ENCODE data around the gene SLC9A2.
A peak's percentile ranks its signal among the peaks of the same experiment; 100 is the strongest.

SLC9A2 gene

DNA sequence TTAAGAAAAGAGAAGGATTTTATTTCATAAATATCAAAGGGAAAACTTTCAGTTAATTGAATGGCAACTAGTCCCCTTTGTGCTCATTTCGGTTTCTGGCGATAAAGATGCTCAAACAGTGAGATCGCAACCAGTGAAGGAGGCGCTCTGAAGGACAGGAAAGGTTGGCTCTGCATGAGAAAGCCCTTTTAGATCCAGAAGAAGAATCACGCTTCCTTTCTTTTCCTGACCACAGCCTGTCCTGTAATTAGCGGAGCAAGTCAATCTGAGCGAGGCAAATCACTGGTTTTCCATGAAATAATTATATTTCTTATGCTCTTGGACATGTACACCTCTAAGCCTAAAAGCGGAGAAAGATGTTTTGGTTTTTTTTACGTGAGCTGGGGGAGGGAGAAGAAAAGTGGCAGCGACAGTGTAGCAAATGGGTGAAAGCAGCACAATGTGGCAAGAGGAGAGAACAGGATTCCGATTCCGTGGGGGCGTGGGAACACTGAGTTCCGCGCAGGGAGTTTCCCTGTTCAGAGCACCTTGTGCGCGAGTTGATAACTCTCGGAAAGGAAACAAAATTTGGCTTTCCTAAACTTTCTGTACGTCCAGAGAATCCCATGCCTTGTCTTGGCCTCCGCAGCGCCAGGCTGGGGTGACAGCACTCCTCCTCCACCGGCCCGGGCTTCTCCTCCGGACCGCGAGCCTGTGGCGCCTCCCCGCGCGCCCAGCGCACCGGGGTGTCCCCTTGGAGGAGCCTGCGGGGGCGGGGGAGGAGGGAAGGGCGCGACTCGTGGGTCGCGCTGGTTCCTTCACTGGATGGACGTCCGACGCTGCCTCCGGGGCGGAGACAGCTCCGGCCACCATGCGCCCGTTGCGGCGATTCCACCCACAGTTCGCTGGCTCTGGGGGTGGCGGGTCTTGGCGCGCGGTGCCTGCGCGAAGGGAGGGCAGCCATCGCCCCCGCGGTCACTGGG lies 620 bp upstream of the SLC9A2 start:
- DNase-seq (ENCODE audit: low read depth in 4 of 4, low spot score in 1 of 4) = peak in 2 of 4 experiments; percentile 8 to 9

GRCh38 chr2:102620332-102620731 lies 979 bp downstream of the SLC9A2 start:
- no peak for DNase-seq (ENCODE audit: low read depth in 4 of 4, low spot score in 1 of 4)

DNA sequence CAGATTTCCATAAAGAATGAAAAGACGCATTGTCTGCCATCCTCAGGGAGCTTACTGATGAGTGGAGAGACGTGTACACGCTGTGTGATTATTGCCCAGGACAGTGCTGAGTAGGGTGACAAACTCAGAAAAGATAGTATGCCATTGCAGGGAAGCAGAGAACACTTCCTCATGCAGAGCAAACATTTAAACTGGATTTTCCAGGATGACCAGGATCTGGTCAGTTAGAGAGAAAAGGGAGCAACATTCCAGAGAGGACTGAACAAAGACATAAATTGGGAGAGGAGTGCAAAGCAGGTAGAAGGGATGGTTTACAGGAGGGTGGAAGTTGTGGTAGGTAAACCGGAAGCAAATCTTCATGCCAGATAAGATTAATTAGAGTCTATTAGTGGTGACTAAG lies 2.3 kb downstream of the SLC9A2 start:
- no peak for DNase-seq (ENCODE audit: low read depth in 4 of 4, low spot score in 1 of 4)

DNA sequence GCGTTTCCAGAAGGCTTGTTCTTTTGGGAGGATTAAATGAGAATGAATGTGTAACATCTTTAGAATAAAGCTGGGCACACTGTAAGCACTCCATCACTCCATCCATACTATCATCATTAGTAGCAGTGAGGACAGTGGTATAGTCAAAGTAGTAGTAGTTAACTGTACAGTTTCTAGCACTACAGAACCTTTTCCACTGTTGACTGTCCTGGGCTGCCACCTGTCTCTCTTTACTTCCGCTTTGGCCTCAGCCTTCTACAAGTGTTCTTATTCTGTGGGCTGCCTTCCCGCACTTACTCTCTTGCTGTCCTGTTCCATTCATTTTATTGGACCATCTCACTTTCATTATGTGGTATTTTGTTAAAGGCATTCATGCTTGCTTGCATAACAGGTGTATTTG lies 3.3 kb downstream of the SLC9A2 start:
- no peak for DNase-seq (ENCODE audit: low read depth in 4 of 4, low spot score in 1 of 4)

DNA sequence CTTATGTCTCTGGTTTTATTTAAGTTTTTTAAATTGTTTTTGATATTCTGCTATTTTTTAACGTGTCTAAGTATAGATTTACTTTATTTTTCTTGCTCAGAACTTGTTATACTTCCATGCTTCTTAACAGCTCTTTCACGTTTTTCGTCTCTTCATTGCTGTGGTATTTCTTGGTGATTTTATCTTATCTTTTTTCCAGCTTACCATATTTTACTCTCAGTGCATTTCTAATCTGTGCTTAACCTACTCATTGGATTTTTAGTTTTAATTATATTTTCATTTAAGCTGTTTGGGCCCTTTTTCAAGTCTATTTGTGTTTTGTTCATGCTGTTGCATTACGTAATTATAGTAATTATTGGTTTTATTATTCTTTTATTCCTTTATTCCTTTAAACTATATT lies 11.1 kb downstream of the SLC9A2 start:
- no peak for DNase-seq (ENCODE audit: low read depth in 4 of 4, low spot score in 1 of 4)

DNA sequence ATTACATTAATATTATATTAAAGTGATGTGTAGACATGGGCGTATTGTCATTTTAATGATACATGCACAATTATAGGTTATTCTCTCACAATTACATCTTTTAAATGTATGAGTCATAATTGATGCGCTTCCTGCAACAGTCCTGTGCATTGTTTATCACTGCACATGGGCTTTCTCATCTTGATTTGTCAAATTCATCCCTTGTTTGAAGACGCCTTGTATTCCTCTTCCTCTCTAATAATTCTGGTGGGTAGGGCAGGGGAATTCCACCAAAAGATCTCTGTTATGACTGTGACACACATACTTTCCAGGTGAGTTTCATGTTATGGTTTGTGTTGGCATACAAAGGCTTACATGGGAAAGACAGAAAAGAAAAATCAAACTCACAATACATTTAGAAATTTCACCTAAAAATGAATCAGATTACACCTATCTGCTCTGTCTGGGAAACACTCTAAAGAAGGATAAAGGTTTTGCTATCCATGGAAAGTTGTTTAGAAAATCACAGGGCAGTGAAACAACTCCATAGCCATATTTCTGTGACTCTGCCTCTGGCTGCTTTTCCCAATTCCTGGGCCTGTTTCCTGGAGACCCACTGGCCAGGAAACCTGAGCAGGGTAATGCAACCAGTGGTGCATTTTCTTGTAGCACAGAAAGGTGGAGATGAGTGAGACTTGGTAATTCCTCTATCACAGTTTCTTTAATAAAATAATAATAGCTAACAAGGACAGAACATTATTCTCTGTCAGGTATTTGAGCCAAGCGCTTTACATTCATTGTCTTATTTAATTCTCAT lies 13.2 kb downstream of the SLC9A2 start:
- no peak for DNase-seq (ENCODE audit: low read depth in 4 of 4, low spot score in 1 of 4)

DNA sequence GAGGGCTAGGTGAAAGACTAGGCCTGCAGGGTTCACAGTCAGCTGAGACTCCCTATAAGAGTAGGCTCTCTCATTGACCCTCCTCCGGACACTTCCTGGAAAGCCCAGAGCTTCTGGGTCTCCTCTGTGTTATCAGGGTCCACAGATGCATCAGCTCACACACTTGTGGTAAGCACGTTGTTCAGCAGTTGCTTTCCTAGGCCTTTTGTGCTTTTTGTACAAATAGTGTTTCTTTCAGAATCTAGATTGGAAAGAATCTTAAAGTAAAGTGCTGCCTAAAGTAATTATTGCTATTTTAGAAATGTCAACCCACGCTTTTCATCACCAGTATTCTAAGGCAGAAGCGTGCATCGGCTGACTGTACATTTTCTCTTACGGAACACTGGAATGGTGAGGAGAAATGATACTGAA lies 15.5 kb downstream of the SLC9A2 start:
- no peak for DNase-seq (ENCODE audit: low read depth in 4 of 4, low spot score in 1 of 4)

GRCh38 chr2:102635317-102635716 lies 16.0 kb downstream of the SLC9A2 start:
- no peak for DNase-seq (ENCODE audit: low read depth in 4 of 4, low spot score in 1 of 4)

DNA sequence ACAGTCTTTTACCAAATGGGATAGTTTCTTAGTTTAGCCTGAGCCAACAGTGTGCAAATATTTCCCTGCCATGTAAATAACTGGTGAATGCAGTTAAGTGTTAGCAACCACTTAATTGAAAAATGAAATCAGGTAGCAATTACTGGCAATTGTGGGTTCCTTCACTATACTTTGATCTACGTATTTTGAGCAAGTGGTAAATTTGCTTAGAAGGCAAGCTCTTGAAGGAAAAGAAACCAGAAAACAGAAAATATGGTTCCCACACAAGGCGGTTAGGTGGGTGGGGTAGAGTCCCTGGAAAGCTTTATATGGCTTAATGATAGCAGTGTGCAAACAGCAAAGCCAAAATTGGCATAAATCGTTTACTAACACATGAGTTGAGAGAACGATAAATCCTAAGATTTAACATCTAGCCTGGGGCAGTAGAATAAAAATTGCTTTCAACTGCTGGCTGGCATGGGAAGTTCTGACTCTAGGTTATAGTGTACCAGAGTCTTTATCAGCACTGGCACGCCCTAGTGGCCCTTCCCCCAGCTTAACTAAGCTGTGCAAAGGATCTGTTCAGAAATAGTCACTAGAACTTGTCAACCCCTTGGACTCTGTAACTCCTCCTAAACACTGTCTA lies 17.0 kb downstream of the SLC9A2 start:
- DNase-seq (ENCODE audit: low read depth in 4 of 4, low spot score in 1 of 4) = no peak

GRCh38 chr2:102637358-102637757 lies 18.0 kb downstream of the SLC9A2 start:
- DNase-seq (ENCODE audit: low read depth in 4 of 4, low spot score in 1 of 4) = no peak

GRCh38 chr2:102639429-102639828 lies 20.1 kb downstream of the SLC9A2 start:
- DNase-seq (ENCODE audit: low read depth in 4 of 4, low spot score in 1 of 4) = no peak

- no peak for DNase-seq (ENCODE audit: low read depth in 4 of 4, low spot score in 1 of 4)
Measured at GRCh38 chr2:102652126-102652525, 32.8 kb downstream of the SLC9A2 start.

GRCh38 chr2:102657770-102658169 lies 38.4 kb downstream of the SLC9A2 start:
- DNase-seq (ENCODE audit: low read depth in 4 of 4, low spot score in 1 of 4) = peak in 2 of 4 experiments; percentile 9 to 25

GRCh38 chr2:102660070-102660469 lies 40.7 kb downstream of the SLC9A2 start:
- no peak for DNase-seq (ENCODE audit: low read depth in 4 of 4, low spot score in 1 of 4)

- no peak for DNase-seq (ENCODE audit: low read depth in 4 of 4, low spot score in 1 of 4)
Measured at GRCh38 chr2:102660574-102660973, 41.2 kb downstream of the SLC9A2 start.

DNA sequence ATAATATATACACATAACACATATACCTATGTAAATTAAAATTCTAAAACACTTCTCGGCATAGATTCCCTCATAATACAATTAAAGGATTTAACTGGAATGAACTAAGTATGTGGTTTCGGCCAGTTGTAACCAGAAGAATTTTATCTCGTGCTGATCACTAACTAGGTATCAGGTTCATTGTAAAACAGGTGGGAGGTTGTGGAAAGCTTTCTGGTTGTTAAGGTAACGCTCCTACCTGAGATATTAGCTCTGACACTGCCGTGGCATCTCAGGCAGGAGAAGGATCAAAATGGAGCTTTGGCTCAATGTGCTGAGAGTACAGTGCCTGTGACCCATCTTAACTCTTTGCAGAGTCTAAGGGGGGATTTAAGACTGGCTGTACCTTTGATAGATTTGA lies 42.5 kb downstream of the SLC9A2 start:
- DNase-seq (ENCODE audit: low read depth in 4 of 4, low spot score in 1 of 4) = no peak

GRCh38 chr2:102662833-102663232 lies 43.5 kb downstream of the SLC9A2 start:
- no peak for DNase-seq (ENCODE audit: low read depth in 4 of 4, low spot score in 1 of 4)

- DNase-seq (ENCODE audit: low read depth in 4 of 4, low spot score in 1 of 4) = no peak
Measured at GRCh38 chr2:102663381-102663780, 44.0 kb downstream of the SLC9A2 start.

DNA sequence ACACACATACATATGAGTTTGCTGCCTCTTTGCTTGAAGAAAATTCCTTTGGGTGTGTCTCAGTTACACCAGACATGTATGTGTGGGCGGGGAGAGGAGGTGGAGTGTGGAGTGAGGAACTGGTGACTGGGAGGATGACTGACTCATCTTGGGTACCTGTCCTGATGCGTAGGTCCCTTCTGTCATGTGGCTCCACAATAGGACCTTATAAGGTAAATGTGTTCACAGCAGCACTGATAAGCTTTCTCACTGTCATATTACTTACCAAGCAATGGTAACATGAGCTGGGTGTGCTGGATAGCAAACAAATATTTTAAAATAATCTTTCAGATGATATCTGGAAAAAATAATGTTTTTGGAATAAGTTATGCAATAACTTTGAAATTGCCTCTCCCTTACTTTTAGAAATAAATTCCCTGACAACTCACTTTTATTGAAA lies 45.1 kb downstream of the SLC9A2 start:
- DNase-seq (ENCODE audit: low read depth in 4 of 4, low spot score in 1 of 4) = peak; percentile 1 to 50 (median 24)

DNA sequence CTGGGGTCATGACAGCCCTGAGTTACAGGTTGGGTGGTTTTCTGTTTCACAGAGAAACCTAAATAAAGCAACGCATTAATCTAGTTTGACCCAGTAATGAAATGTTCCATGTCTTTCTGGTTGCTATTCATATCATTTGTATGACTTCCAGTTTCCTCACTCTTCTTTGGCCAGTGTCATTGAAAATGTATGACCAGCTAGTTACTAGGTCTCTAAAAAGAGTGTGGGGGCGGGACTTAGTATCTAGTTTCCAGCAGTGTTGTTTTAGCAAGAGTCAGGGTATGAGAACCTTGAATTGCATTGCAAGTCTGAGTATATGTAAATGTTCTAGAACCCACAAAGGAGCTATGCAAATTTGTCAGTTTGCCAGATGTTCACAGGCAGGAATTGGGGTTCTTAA lies 47.7 kb downstream of the SLC9A2 start:
- no peak for DNase-seq (ENCODE audit: low read depth in 4 of 4, low spot score in 1 of 4)

DNA sequence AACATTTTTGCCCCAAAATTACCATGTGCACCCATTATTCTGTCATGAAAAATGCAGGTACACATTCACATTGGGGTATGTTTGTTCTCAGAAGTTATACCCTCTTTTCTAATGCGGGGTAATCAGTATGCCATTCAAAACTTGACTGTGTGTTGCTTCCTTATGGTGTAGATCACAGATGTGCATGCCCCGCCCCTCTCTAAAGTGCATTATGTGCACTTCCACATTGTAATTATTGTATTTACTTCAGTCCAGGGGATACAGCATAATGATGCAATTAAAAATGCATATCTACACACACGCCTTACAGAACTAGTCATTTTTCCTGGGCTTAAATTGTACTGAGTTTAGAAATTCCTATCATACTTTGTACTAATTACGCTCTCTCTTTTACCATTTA lies 48.8 kb downstream of the SLC9A2 start:
- DNase-seq (ENCODE audit: low read depth in 4 of 4, low spot score in 1 of 4) = no peak

GRCh38 chr2:102669401-102669800 lies 50.0 kb downstream of the SLC9A2 start:
- DNase-seq (ENCODE audit: low read depth in 4 of 4, low spot score in 1 of 4) = no peak

Data from stimulated activated CD4-positive, alpha-beta T cell treated with anti-CD3 and anti-CD28 coated beads, Interleukin-1b, Interleukin-23, amount 100 ng/mL, for 24 hours (primary cell).